ENCODE measurements around the gene MIB1.

Gene MIB1

DNA sequence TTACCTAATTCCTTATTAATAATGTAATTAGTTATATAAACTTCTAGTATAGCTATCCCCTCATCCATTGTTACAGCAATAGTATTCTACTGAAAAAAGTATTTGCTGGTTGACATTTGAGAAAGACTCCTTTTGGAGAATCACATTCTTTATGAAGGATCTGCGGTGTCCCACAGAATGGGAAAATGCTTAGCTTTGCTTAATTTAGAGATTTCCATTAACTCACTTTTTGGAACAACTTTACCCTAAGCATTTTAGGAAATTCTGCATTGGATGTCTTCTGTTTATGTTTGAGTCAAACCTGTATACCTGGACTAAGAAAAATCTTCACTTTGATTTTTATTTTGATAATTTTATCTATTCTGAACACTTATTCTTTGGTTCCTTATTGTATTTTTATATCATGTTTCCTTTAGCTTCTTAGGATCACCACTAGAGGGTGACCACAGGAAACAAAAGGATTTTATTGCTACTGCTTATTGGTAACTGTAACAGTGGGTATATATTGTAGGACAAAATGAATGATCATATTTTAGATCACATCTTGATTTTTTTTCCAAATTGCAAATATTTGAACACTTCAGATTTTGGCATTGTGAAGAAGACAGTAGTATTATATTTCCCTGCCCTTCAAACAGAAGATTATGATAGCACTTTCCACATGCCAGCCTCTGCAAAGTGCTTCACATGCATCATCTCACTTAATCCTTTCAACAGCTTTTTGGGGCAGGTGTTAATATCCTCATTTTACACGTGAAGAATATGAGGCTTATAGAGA is 79.6 kb downstream of the MIB1 start:
- DNase-seq, result no peak
- TF ChIP-seq, protein P1, sequence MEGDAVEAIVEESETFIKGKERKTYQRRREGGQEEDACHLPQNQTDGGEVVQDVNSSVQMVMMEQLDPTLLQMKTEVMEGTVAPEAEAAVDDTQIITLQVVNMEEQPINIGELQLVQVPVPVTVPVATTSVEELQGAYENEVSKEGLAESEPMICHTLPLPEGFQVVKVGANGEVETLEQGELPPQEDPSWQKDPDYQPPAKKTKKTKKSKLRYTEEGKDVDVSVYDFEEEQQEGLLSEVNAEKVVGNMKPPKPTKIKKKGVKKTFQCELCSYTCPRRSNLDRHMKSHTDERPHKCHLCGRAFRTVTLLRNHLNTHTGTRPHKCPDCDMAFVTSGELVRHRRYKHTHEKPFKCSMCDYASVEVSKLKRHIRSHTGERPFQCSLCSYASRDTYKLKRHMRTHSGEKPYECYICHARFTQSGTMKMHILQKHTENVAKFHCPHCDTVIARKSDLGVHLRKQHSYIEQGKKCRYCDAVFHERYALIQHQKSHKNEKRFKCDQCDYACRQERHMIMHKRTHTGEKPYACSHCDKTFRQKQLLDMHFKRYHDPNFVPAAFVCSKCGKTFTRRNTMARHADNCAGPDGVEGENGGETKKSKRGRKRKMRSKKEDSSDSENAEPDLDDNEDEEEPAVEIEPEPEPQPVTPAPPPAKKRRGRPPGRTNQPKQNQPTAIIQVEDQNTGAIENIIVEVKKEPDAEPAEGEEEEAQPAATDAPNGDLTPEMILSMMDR (IDR thresholded peaks at IDR 0.05; ENCODE audit: low read depth, low read length, missing control alignments), result peak; percentile 53
- in situ Hi-C loops (cut with HindIII; ENCODE audit: low pct_ligation_motif_present, low sequenced_read_pairs), result no loop called here
- Histone ChIP-seq H3K27me3 (replicated peaks) (no peaks in the 10 kb centered on the region), H3K36me3 (replicated peaks) (peaks cover 5% of the 10 kb centered on the region), H3K4me3 (ENCODE audit: low read depth, low read length) (no peak overlapping the region), H3K27ac (no peak overlapping the region)

DNA sequence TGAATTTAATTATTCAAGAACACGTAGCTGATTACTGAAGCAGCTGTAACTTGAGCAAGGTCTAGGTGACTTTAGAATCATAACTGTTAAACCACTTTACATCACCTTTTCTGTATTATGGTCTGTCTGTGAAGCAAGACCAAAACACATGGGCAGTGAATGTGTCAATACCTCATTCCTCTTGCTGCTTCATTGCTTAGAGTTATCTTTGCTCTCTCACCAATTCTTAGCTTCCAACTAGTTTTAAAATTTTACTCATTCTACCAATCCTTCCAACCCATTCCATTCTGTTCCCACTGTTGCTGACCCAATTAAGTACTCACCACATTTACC is 80.2 kb downstream of the MIB1 start:
- Histone ChIP-seq H3K27ac (no peak overlapping the region), H3K27me3 (replicated peaks) (no peaks in the 10 kb centered on the region)
- in situ Hi-C loops (cut with HindIII; ENCODE audit: low pct_ligation_motif_present, low sequenced_read_pairs), result no loop called here

DNA sequence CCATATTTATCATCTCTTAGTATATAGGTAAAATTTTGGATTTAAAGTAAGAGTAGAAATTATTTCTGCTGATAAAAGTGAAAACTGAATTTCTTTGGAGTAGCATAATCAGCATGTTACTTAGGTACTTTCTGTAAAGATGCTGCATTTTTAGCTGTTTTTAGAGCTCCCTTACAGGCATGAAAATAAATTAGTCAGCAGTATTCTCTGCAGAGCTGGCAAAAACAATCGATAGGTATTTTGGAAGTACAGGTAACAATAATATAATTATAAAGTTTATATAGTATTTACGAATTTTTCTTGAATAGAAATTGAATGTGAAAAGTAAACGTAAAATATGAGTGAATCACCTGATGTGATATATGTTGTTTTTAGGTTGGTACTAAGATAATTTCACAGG is 83.3 kb downstream of the MIB1 start:
- in situ Hi-C loops (cut with HindIII; ENCODE audit: low pct_ligation_motif_present, low sequenced_read_pairs), result no loop called here
- no peak for DNase-seq
- TF ChIP-seq, protein P1 (IDR thresholded peaks at IDR 0.05; ENCODE audit: low read depth, low read length, missing control alignments), result no peak

More for the DNA sequence above, 80.2 kb downstream of the MIB1 start:
- TF ChIP-seq, protein P1 (IDR thresholded peaks at IDR 0.05; ENCODE audit: low read depth, low read length, missing control alignments), result no peak
- peaks cover 2% of the 10 kb centered on the region for H3K36me3 ChIP-seq (replicated peaks)
- DNase-seq, result no peak
- H3K4me3 ChIP-seq (ENCODE audit: low read depth, low read length), result no peak overlapping the region

DNA sequence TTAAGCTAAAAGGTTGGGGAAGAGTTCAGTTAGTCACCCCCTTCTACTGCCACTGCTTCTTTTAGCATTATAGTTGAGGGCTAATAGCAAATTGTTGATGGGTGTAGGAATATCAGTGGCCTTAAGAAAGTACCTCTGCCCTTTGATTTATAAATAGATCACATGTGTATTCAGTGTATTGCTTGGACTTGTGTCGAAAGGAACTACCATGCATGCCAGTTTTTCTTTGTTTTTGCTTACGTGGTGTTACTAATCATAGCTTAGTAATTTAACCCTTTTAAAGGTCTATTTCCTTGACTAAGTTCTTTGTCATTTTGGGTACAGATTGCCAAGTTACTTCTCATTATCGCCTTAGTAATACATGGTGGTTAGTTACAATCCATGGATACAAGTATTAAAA is 85.6 kb downstream of the MIB1 start:
- TF ChIP-seq, protein P1 (IDR thresholded peaks at IDR 0.05; ENCODE audit: low read depth, low read length, missing control alignments), result no peak
- no peak overlapping the region for H3K27ac ChIP-seq
- DNase-seq, result no peak

More for the DNA sequence above, 83.3 kb downstream of the MIB1 start:
- H3K4me3 ChIP-seq (ENCODE audit: low read depth, low read length), result no peak overlapping the region
- no peaks in the 10 kb centered on the region for H3K27me3 ChIP-seq (replicated peaks)
- H3K36me3 ChIP-seq (replicated peaks), result no peaks in the 10 kb centered on the region
- no peak overlapping the region for H3K27ac ChIP-seq

GRCh38 chr18:21826641-21827302 is 86.2 kb downstream of the MIB1 start:
- TF ChIP-seq, protein P1 (IDR thresholded peaks at IDR 0.05; ENCODE audit: low read depth, low read length, missing control alignments), result no peak
- Histone ChIP-seq H3K36me3 (replicated peaks) (no peaks in the 10 kb centered on the region), H3K27me3 (replicated peaks) (no peaks in the 10 kb centered on the region), H3K4me3 (ENCODE audit: low read depth, low read length) (no peak overlapping the region), H3K27ac (no peak overlapping the region)
- in situ Hi-C loops (cut with HindIII; ENCODE audit: low pct_ligation_motif_present, low sequenced_read_pairs), result no loop called here
- no peak for DNase-seq

More for the DNA sequence above, 85.6 kb downstream of the MIB1 start:
- no peaks in the 10 kb centered on the region for H3K36me3 ChIP-seq (replicated peaks)
- H3K27me3 ChIP-seq (replicated peaks), result no peaks in the 10 kb centered on the region
- no peak overlapping the region for H3K4me3 ChIP-seq (ENCODE audit: low read depth, low read length)
- in situ Hi-C loops (cut with HindIII; ENCODE audit: low pct_ligation_motif_present, low sequenced_read_pairs), result no loop called here
